ENCODE results near the gene DHRSX.
"Not testable (repeated sequence)": the region's sequence is repeated elsewhere in the genome, so short reads cannot be mapped to it uniquely, and the experiment has no call there.

The DHRSX gene

GRCh38 chrX:2500803-2501558, at the start of gene DHRSX, which contains the start of gene ZBED1:
DHRSX (minus strand) TSS chrX:2500976; CDS start chrX:2500925, 51 bp downstream.
ZBED1 (minus strand) TSS chrX:2500976; CDS start chrX:2490719, 10,257 bp downstream.
- DNase-seq (ENCODE audit: low read depth in 2 of 2) = no peak

DNA sequence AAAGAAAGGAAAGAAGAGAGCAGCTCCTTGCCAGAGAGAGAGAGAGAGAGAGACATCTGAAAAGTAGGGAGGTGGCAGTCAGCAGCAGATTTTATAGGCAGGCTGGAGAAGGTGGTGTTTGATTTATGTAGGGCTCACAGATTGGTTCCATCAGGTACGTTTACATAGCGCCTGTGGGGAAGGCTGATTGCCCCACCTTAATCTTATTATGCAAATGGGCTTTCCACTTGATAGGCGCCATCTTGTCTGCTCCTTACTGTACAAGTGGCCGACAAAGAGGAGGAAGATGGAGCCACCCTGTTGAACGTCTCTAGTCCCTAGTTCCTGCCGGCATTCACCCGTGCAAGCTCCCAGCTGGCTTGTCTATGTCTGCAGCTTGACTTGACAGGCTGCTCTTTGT, 49.1 kb upstream of the DHRSX start:
- no peak for DNase-seq (ENCODE audit: low read depth in 2 of 2)

- DNase-seq (ENCODE audit: low read depth in 2 of 2) = no peak
Observed at GRCh38 chrX:2548711-2549423, 48.1 kb upstream of the DHRSX start.

- DNase-seq (ENCODE audit: low read depth in 2 of 2) = no peak
Observed at GRCh38 chrX:2547736-2548135, 47.0 kb upstream of the DHRSX start.

- no peak for DNase-seq (ENCODE audit: low read depth in 2 of 2)
Observed at GRCh38 chrX:2546496-2546895, 45.7 kb upstream of the DHRSX start.

GRCh38 chrX:2545144-2545543, 44.4 kb upstream of the DHRSX start:
- no peak for DNase-seq (ENCODE audit: low read depth in 2 of 2)

- no peak for DNase-seq (ENCODE audit: low read depth in 2 of 2)
Observed at GRCh38 chrX:2542826-2543521, 42.2 kb upstream of the DHRSX start.

GRCh38 chrX:2541603-2542002, 40.8 kb upstream of the DHRSX start:
- DNase-seq (ENCODE audit: low read depth in 2 of 2) = no peak

DNA sequence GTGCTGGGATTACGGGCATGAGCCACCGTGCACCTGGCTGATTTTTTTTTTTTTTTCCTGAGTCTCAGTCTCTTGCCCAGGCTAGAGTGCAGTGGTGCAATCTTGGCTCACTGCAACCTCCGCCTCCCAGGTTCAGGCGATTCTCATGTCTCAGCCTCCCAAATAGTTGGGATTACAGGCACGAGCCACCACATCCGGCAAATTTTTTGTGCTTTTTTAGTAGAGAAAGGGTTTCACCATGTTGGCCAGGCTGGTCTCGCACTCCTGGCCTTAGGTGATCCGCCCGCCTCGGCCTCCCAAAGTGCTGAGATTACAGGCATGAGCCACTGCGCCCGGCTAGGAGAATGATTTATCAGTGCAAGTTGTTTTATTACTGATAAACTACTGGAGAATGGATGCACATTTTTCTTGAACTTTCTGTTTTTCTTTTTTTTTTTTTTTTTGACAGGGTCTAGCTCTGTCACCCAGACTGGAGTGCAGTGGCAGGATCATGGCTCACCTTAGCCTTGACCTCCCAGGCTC, 39.7 kb upstream of the DHRSX start:
- no peak for DNase-seq (ENCODE audit: low read depth in 2 of 2)

- no peak for DNase-seq (ENCODE audit: low read depth in 2 of 2)
Observed at GRCh38 chrX:2539586-2539985, 38.8 kb upstream of the DHRSX start.

- DNase-seq (ENCODE audit: low read depth in 2 of 2) = no peak
Observed at GRCh38 chrX:2538031-2538757, 37.4 kb upstream of the DHRSX start.

DNA sequence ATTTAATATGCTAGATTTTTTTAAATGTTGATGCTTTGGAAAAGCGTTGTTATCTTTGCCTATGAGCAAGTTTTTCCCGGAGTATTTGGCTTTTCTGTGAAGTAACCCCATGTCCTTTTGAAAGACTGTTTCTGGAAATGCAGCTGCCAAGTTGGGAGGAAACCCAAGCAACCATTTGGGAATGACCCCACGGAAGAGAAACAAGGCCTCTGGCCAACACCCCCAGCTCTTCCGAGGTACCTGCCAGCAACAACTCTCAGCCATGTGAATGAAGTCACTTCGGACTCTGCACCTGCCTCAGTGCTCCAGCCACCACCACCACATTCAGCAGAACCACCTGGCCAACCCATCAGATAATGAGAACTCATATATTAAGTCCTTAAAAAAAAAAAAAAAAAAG, 36.2 kb upstream of the DHRSX start:
- no peak for DNase-seq (ENCODE audit: low read depth in 2 of 2)

DNA sequence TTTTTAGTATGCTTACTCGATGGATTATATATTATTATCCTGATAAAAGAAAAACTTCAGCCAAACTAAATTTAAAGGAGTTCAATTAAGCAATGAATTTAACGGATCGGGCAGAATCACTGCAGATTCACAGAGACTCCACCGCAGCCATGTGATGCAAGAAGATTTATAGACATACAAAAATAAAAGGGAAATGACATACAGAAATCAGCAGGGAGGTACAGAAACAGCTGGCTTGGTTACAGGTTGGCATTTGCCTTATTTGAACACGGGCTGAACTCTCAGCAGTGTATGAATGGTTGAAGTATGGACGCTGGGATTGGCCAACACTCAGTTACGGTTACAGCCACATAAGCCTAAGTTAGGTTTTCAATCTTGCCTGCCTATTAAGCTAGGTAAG, 35.4 kb upstream of the DHRSX start:
- DNase-seq (ENCODE audit: low read depth in 2 of 2) = no peak

DNA sequence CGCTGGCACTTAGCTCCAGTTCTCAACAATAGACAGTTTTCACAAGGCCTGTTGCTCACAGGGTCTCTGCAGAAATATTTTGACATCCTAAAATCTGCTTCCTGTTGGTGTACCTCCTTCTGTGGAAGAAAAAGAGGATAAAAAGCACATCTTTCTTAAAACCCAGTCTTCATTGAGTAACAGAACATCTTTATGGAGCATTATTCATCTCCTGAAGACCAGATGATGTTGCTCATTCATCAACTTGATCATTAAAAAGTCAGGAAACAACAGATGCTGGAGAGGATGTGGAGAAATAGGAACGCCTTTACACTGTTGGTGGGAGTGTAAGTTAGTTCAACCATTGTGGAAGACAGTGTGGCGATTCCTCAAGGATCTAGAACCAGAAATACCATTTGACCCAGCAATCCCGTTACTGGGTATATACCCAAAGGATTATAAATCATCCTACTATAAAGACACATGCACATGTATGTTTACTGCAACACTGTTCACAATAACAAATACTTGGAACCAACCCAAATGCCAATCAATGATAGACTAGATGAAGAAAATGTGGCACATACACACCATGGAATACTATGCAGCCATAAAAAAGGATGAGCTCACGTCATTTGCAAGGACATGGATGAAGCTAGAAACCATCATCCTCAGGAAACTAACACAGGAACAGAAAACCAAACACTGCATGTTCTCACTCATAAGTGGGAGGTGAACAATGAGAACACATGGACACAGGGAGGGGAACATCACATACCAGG, 33.7 kb upstream of the DHRSX start:
- DNase-seq (ENCODE audit: low read depth in 2 of 2) = not testable (repeated sequence)

GRCh38 chrX:2533424-2533823, 32.6 kb upstream of the DHRSX start:
- DNase-seq (ENCODE audit: low read depth in 2 of 2) = no peak

GRCh38 chrX:2526390-2526789, 25.6 kb upstream of the DHRSX start:
- DNase-seq (ENCODE audit: low read depth in 2 of 2) = no peak

GRCh38 chrX:2523911-2524310, 23.1 kb upstream of the DHRSX start:
- DNase-seq (ENCODE audit: low read depth in 2 of 2) = no peak

DNA sequence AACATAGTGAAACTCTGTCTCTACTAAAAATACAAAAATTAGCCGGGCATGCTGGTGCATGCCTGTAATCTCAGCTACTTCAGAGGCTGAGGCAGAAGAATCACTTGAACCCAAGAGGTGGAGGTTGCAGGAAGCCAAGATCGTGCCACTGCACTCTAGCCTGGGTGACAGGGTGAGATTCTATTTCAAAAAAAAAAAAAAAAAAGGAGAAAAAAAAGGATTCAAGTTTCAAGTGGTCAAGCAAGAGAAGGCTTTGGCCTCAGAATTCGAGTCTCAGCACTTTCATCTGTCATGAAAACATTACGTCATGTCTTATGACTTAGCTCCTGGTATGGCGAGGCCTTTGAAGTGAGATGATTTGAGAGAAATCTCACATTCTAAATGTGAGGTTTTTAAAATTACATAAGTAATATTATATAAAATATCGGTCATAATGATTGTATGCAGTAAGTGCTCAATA, 21.2 kb upstream of the DHRSX start:
- DNase-seq (ENCODE audit: low read depth in 2 of 2) = no peak

GRCh38 chrX:2521092-2521926, 20.5 kb upstream of the DHRSX start:
- DNase-seq (ENCODE audit: low read depth in 2 of 2) = no peak

- no peak for DNase-seq (ENCODE audit: low read depth in 2 of 2)
Observed at GRCh38 chrX:2520539-2520938, 19.8 kb upstream of the DHRSX start.
